Activated CD4-positive, alpha-beta T cell treated with anti-CD3 and anti-CD28 coated beads, Interleukin-10, Interleukin-2, amounts not matched to agents 100 ng/mL and 50 ng/mL, durations not matched to agents 16 hours and 8 hours (primary cell): ENCODE measurements around the gene ANGPTL8.

Experiments used
- DNase-seq: peaks from one replicate; pipeline ENCODE4 v3.0.0-alpha.2; 2020

Gene ANGPTL8

GRCh38 chr19:11238041-11238440, 1.4 kb upstream of the ANGPTL8 start:
- no peak for DNase-seq

DNA sequence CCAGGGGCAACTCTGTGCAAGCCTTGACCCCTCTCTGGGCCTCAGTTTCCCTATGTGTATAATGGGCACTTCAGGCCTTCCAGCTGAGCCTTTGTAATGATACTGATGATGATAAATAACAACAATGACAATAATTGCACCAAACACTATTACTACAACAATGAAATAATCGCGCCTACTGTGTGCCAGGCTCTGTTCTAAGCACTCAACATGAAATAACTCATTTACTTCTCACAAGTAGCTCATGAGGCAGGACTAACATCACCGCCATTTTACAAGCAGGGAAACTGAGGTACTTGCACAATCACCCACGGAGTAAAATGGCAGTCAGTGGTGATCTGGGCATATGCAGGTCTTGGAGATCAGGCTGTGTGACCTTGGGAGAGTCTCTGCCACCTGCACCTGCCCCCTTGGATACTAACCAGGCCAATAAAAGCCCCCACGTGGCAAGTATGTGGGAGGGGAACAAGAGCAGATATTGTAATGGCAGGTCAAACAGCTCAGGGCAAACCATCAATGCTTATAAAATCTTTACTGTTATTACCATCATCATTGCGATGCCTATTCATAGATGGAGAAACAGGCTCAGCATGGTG, 540 bp upstream of the ANGPTL8 start:
- DNase-seq, result no peak

- DNase-seq, result no peak
Measured at GRCh38 chr19:11240008-11240444, 607 bp downstream of the ANGPTL8 start.

- DNase-seq, result no peak
Measured at GRCh38 chr19:11242025-11242424, 2.6 kb downstream of the ANGPTL8 start.

DNA sequence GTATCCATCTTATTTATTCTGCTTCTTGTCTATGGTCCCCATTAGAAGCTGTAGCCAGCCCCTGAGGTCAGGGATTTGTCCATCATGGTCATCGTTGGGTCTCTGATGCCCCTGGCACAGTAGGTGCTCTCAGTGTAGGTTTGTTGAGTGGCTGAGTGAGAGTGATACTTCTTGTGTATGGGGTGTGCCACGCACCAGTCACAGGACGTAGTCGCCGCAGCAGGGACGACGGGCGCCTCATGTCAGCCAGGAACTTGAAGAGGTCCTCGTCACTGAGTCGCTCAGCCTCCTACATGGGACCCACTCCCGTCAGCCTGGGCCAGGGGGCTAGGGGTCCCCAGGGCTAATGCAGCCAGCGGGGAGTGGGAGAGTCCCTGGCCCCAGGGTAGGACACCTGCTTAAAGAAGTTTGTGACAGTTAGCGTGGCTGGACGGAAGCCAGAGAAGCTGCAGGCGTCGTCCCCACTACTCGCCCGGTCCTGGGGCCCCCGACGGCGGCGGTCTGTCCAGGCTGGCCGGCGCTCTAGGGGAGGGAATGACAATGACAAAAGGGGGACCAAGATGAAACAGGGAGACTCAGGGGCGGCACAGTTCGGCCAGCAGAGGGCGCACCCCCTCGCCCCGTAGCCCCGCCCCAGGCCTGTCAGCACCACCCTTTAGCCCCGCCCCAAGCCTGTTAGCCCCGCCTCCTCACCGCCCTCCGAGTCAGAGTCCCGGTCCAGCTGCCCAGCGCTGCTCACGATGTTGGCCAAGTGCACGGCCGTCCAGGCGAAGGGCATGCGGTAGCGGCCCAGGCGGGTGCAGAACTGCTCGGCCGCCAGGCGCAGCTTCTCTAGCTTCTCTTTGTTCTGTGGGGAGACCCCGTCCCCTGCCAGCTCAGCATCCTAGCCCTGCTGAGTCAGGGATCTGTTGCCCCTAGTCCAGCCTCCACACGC, 3.7 kb downstream of the ANGPTL8 start:
- DNase-seq, result peak; percentile 90

- DNase-seq, result no peak
Measured at GRCh38 chr19:11243798-11244169, 4.4 kb downstream of the ANGPTL8 start.

DNA sequence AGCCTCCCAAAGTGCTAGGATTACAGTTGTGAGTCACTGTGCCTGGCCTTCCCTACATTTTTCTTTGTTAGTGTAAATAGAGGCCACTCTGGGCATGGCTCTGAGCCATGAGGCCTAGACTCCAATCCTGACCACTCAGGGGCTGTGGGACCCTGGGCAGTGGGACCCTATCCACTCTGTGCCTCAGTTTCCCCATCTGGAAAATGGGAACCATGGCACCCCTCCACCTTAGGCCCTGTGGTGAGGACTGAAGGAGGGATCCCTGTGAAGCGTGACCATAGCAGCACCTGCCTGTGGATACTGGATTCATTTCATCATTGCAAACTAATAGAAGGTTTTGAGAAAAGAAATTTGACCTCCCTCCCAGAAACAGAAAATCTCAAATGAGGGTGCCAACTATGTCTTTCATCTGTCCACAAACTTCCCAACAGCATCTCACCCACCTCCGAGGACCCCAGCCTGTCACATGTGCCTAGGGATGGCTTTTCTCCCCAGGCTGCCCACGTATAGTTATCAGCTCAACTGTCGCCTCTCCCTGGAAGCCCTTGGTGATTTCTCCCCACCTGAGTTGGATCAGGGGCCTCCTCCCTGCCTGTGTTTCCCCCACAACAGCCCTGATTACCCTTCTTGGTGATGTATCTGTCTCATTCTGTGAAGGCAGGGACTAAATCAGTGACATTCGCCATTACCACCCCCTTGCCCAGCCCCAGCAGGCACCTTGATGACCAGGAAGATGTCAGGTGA, 5.6 kb downstream of the ANGPTL8 start:
- DNase-seq, result no peak

- DNase-seq, result no peak
Measured at GRCh38 chr19:11246941-11247340, 7.5 kb downstream of the ANGPTL8 start.

DNA sequence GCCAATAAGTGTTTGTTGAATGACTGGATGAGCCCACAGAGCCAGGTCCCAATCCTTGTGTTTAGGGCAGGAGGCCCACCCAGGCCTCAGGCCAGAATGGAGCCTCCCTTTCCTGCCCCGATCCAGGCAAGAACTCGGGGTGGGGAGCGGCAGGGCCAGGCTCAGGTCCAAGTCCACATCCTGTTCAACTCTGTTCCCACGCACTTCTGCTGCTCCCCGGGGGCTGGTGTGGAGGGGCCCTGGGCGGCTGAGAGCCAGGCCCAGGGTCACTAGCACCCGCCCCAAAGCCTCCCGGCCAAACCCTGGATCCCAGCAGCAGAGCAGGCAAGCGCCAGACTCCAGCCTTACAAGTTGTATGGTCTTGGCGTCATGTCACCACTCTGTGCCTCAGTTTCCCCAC, 8.0 kb downstream of the ANGPTL8 start:
- DNase-seq, result no peak

DNA sequence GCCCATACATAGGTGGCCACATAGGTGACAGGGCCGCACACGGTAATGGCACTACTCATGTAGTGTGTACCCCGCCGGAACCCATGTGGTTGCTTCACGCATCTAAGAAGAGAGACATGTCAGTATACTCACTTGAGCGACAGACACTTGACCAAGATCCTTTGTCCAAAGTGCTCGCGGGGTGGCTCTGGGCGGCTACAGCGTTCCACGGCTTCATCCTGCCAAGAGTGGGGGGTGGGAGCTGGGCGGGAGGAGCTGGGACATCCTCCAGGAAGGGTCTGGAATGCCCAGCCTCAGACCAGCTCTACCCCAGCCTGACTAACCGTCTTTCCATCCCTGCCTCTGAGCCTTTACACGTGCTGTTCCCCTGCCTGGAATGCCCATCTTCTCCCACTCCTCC, 8.5 kb downstream of the ANGPTL8 start:
- DNase-seq, result no peak

GRCh38 chr19:11248852-11249251, 9.4 kb downstream of the ANGPTL8 start:
- no peak for DNase-seq

GRCh38 chr19:11251217-11251616, 11.8 kb downstream of the ANGPTL8 start:
- DNase-seq, result no peak

GRCh38 chr19:11251650-11252314, 12.4 kb downstream of the ANGPTL8 start:
- DNase-seq, result no peak

- no peak for DNase-seq
Measured at GRCh38 chr19:11252665-11253355, 13.4 kb downstream of the ANGPTL8 start.

DNA sequence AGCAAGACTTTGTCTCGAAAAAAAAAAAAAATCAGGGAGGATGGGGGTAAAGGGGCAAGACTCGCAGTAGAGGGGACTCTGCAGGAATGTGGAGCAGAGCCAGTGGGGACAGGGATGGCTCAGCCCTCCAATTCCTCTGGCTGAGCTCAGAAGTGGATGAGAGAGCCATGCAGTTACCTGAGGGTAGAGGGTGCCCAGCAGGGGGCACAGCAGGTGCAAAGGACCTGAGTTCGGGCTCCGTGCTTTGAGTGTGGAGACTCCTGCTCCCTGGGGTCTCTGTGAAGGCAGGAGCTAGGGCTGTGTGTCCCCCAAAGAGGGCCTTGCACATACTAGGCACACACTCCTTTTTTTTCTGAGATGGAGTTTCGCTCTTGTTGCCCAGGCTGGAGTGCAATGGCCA, 15.2 kb downstream of the ANGPTL8 start:
- DNase-seq, result no peak

DNA sequence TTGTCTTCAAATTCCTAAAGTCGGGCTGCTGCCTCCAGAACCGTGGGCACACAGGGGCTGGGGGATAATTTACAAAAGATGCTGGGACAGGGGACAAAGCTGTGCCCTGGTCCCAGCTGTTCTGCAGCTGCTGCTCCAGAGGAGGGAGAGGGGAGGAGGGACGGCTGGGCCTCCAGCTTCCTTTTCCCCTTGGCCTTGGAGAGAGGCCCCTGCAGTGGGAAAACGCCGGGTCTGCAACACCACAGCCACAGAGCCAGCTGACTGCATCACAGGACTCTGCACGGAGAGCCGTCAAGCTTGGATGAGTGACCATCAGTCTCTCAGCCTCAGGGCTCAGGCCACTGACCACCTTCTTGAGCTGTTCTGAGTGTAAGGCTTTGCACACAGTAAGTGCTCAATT, 16.8 kb downstream of the ANGPTL8 start:
- DNase-seq, result no peak

DNA sequence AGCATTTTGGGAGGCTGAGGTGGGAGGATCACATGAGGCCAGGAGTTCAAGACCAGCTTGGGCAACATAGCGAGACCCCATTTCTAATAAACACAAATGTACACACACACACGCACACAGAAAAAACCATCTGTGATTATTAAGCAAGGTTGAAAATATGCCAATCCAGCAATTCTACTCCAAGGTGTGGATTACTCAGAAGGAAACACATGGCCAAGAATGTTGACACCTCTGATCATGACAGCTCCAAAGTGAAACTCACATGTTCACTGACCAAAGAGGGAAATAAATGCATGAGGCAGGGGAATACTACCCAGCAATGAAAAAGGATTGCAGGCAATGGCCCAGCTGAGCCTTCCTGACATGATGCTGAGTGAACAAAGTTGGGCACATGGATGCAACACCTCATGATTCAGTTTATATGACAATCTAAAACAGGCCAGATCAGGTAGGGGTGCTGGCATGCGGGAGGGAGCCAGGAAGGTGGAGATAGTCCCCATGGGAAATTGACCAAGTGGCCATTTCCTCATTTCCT, 18.5 kb downstream of the ANGPTL8 start:
- no peak for DNase-seq

- DNase-seq, result no peak
Measured at GRCh38 chr19:11260996-11261395, 21.6 kb downstream of the ANGPTL8 start.

GRCh38 chr19:11261431-11261970, 22.1 kb downstream of the ANGPTL8 start:
- DNase-seq, result no peak

- peak; percentile 12 for DNase-seq
Measured at GRCh38 chr19:11261971-11262839, 22.8 kb downstream of the ANGPTL8 start, which contains the start of gene DOCK6. Gene DOCK6, minus strand, starts transcription at chr19:11262524. Its CDS starts 84 bp downstream, at chr19:11262440.

DNA sequence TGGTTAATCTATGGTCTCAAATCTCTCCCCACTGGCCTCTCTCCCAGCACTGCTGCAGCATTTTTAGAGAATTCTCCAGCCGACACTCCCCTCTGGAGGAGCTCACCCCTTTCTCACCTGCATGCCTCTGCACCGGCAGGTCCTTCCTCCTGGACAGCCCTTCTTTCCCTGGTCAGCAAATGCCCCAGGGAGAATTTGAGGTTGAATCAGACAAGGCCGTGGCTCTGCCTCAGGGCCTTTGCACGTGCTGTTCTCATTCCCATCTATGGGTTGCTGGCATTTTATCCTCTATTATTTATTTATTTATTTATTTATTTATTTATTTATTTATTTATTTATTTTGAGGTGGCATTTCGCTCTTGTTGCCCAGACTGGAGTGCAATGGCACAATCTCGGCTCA, 24.3 kb downstream of the ANGPTL8 start:
- DNase-seq, result no peak
